Adrenal gland (tissue), 12 donors: Measurements from ENCODE around the gene FARS2. TPM values are rescaled to one million over a fixed set of nuclear protein-coding genes. Genes with fewer than 3 reads are reported as not detected.

ENCODE experiments used
- DNase-seq, 7 donors: peaks; one replicate each; pipeline ENCODE4 v3.0.0-alpha.2; 2019 to 2020
- H3K27ac ChIP-seq, 5 donors: fragments of 200-600 bp; sonication (generic) in 4 of 5; 1 replicate in 3 of 5; 2 replicates in 2 of 5; pipeline versions ENCODE4 v1.5.1 to v1.8.0; 2016 to 2020; ENCODE audit warnings: mild to moderate bottlenecking in 1 of 5
- H3K27me3 ChIP-seq: fragments of 200-600 bp; 2 replicates; pipeline ENCODE4 v1.8.0; 2021
- H3K36me3 ChIP-seq, 2 donors: fragments of 200-600 bp; replicated peaks in 1 of 2; 1 replicate in 1 of 2; 2 replicates in 1 of 2; pipeline versions ENCODE4 v1.5.1 to v1.8.0; 2018 to 2022
- H3K4me1 ChIP-seq, 2 donors: fragments of 200-600 bp; replicated peaks in 1 of 2; 1 replicate in 1 of 2; 2 replicates in 1 of 2; pipeline versions ENCODE4 v1.5.1 to v1.8.0; 2018 to 2021
- H3K4me3 ChIP-seq, 4 donors: fragments of 200-600 bp; sonication (generic) in 3 of 4; one replicate each; pipeline ENCODE4 v1.5.1; 2016 to 2018
- H3K9me3 ChIP-seq, 3 donors: fragments of 200-600 bp; sonication (generic) in 1 of 3; replicated peaks in 1 of 3; 1 replicate in 2 of 3; 2 replicates in 1 of 3; pipeline versions ENCODE4 v1.5.1 to v1.8.0; 2016 to 2021
- POLR2A ChIP-seq, 2 donors: fragments of 450-650 bp; IDR thresholded peaks; one replicate each; pipeline ENCODE4 v1.6.1; 2017; ENCODE audit warnings: antibody characterized with exemption in 2 of 2, mild to moderate bottlenecking in 2 of 2, moderate library complexity in 1 of 2
- WGBS, 4 donors: extraction: QIAGEN DNeasy Blood & Tissue Kit in 2 of 4; methylation state at CpG; one replicate each; pipeline versions ENCODE4 v1.1.5 to v1.1.7; 2013 to 2017; 5-methylcytosine and 5-hydroxymethylcytosine counted together
- intact Hi-C, 2 donors: fragments of 100-400 bp; cut with DNase I; formaldehyde crosslinking; loops; one replicate each; pipeline versions ENCODE4 v1.14.1 to v1.15.0; 2022 to 2023
- polyA plus RNA-seq, 3 donors: library from polyadenylated mRNA; stranded (reverse); fragments of 200-250 nt in 2 of 3; fragments of 350-450 nt in 1 of 3; fragmentation: Illumina TruSeq in 1 of 3; extraction: RNeasy Lipid Tissue Mini Kit (QIAGEN cat#74804) in 1 of 3; gene quantifications; one replicate each; pipeline ENCODE4 v1.2.3, GENCODE V29; 2013 to 2014
- total RNA-seq, 9 donors: library from RNA; depleted of rRNA in 4 of 9; stranded (reverse); fragments of >200 nt in 4 of 9; fragments of 120-200 nt in 1 of 9; fragmentation: NEBNext Ultra II Directional in 1 of 9; extraction: Animal tissue kit (Norgen Biotek cat#: 25700) in 1 of 9; gene quantifications; one replicate each; pipeline versions ENCODE4 v1.1.0 to v1.2.4, GENCODE V29; 2013 to 2023
- TF ChIP-seq, protein P1 (sequence below), 6 experiments: fragments of 450-650 bp in 4 of 6; fragments of 200-600 bp in 2 of 6; sonication (generic) in 1 of 6; IDR thresholded peaks; 1 replicate in 5 of 6; 2 replicates in 1 of 6; pipeline versions ENCODE4 v1.5.1 to v1.8.0; 2016 to 2021; ENCODE audit warnings: antibody characterized with exemption in 6 of 6, mild to moderate bottlenecking in 2 of 6, moderate library complexity in 1 of 6
- donor health status: healthy with polysubstance abuse.
- donor health status: Bipolar disorder and iron deficiency.
- donor health status: DM: yes; HTN: yes; CAD: no.
- donor health status: DM: no; HTN: no; CAD: no.
- donor health status: DM: no; HTN: no; CAD: no.
- donor health status: DM: yes; HTN: yes; CAD: no.

Gene FARS2
- total and polyA plus RNA-seq, 12 donors: 7.2 to 55.2 (median 19.8) TPM

GRCh38 chr6:5660772-5661171, 399.5 kb downstream of the FARS2 start:
- TF ChIP-seq POLR2A (IDR thresholded peaks at IDR 0.05): no peak
- TF ChIP-seq, protein P1, sequence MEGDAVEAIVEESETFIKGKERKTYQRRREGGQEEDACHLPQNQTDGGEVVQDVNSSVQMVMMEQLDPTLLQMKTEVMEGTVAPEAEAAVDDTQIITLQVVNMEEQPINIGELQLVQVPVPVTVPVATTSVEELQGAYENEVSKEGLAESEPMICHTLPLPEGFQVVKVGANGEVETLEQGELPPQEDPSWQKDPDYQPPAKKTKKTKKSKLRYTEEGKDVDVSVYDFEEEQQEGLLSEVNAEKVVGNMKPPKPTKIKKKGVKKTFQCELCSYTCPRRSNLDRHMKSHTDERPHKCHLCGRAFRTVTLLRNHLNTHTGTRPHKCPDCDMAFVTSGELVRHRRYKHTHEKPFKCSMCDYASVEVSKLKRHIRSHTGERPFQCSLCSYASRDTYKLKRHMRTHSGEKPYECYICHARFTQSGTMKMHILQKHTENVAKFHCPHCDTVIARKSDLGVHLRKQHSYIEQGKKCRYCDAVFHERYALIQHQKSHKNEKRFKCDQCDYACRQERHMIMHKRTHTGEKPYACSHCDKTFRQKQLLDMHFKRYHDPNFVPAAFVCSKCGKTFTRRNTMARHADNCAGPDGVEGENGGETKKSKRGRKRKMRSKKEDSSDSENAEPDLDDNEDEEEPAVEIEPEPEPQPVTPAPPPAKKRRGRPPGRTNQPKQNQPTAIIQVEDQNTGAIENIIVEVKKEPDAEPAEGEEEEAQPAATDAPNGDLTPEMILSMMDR (IDR thresholded peaks at IDR 0.05): no peak
- H3K4me1 ChIP-seq: no peaks in the 10 kb centered on the region
- no peak overlapping the region for H3K4me3 ChIP-seq
- DNase-seq: no peak
- no peak overlapping the region for H3K27ac ChIP-seq
- H3K9me3 ChIP-seq: no peaks in the 10 kb centered on the region
- no peaks in the 10 kb centered on the region for H3K27me3 ChIP-seq
- WGBS, 4 donors: 68 to 88% (median 75%) methylated on average over 5 of the region's 5 CpGs
- no peaks in the 10 kb centered on the region for H3K36me3 ChIP-seq
- intact Hi-C loops: no loop called here

DNA sequence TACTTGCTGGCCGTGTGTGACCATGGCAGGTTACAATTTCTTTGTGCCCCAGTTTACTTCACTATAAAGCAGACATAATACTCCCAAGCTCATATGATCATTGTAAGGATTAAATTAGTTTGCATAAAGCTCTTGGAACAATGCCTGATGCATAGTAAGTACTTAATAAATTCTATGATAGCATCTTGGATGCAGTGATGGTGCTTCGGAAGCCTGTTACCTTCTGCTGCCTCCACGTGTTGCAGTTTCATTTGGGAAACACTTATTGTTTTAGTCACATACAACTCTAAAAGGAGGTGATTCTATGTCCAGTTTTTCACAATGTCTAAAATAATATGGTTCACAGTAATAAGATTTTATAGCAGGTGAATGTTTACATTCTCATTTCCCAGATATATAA, 401.5 kb downstream of the FARS2 start:
- Histone ChIP-seq H3K27ac (no peak overlapping the region), H3K9me3 (no peaks in the 10 kb centered on the region), H3K36me3 (no peaks in the 10 kb centered on the region), H3K27me3 (no peaks in the 10 kb centered on the region), H3K4me1 (no peaks in the 10 kb centered on the region), H3K4me3 (no peak overlapping the region)
- no peak for DNase-seq
- intact Hi-C loops: no loop called here
- TF ChIP-seq, protein P1 (IDR thresholded peaks at IDR 0.05): no peak
- TF ChIP-seq POLR2A (IDR thresholded peaks at IDR 0.05): no peak
- 87 to 93% (median 91%) methylated on average over 3 of the region's 3 CpGs for WGBS, 4 donors

DNA sequence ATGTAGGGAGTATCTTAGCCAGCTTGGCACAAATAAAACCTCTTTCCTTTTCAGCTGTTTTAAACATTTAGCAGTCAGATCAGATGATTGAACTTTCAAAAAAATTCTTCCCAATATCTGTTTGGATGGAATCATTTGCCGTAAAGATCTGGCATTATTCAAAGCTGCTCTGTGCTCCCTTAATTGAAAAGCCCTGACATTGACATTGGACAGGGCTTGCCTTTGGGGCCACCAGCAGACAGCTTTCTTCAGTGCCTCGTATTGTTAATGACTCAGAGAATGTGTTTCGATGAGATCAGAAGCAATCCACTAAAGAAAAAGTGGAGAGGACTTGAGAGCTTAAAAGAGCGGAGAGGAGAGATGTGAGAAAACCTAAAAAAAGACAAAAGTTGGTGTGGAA, 401.9 kb downstream of the FARS2 start:
- H3K4me1 ChIP-seq: no peaks in the 10 kb centered on the region
- no peaks in the 10 kb centered on the region for H3K36me3 ChIP-seq
- no peaks in the 10 kb centered on the region for H3K27me3 ChIP-seq
- WGBS, 4 donors: 79 to 85% (median 81%) methylated on average over 4 of the region's 4 CpGs
- intact Hi-C loops: no loop called here
- H3K27ac ChIP-seq: no peak overlapping the region
- no peak for DNase-seq
- H3K4me3 ChIP-seq: no peak overlapping the region
- no peaks in the 10 kb centered on the region for H3K9me3 ChIP-seq
- TF ChIP-seq, protein P1 (IDR thresholded peaks at IDR 0.05): no peak
- no peak for TF ChIP-seq POLR2A (IDR thresholded peaks at IDR 0.05)

DNA sequence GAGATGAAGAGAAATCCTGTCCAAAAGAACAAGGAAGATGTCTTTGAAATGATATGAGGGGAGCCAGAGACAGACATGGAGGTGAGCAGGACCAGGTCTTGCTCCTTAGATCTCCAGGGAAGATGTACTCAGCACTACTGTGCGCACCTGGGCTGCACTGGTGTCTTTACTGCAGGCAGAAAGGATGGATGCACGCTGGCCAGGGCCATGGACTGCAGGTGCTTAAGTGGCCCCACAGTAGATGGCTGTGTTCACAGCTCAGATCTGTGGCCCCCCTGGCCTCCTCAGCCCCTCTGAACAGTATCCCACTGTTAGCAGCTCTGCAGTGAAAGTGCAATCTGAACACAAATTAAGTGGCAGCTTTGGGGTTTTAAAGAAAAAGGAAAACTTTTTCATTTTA, 402.4 kb downstream of the FARS2 start:
- no peaks in the 10 kb centered on the region for H3K27me3 ChIP-seq
- H3K36me3 ChIP-seq: no peaks in the 10 kb centered on the region
- no peak overlapping the region for H3K27ac ChIP-seq
- no peak for DNase-seq
- no peaks in the 10 kb centered on the region for H3K9me3 ChIP-seq
- H3K4me1 ChIP-seq: no peaks in the 10 kb centered on the region
- no peak overlapping the region for H3K4me3 ChIP-seq
- no peak for TF ChIP-seq POLR2A (IDR thresholded peaks at IDR 0.05)
- TF ChIP-seq, protein P1 (IDR thresholded peaks at IDR 0.05): no peak
- 93 to 100% (median 99%) methylated on average over 2 of the region's 2 CpGs for WGBS, 4 donors
- intact Hi-C loops: no loop called here
